GM10266 (cell line): ENCODE measurements around the gene SLCO4A1.

Source experiments
- DNase-seq: peaks from one replicate; pipeline ENCODE4 v3.0.0; 2012; ENCODE audit errors: extremely low spot score
- CTCF ChIP-seq: IDR thresholded peaks from 2 replicates; pipeline ENCODE4 v1.5.1; 2012; ENCODE audit warnings: mild to moderate bottlenecking, low read depth; ENCODE audit not compliant: control insufficient read depth, insufficient read depth; ENCODE audit errors: missing control alignments

SLCO4A1 gene

GRCh38 chr20:62597416-62598115 lies 44.7 kb upstream of the SLCO4A1 start:
- no peak for TF ChIP-seq CTCF

DNA sequence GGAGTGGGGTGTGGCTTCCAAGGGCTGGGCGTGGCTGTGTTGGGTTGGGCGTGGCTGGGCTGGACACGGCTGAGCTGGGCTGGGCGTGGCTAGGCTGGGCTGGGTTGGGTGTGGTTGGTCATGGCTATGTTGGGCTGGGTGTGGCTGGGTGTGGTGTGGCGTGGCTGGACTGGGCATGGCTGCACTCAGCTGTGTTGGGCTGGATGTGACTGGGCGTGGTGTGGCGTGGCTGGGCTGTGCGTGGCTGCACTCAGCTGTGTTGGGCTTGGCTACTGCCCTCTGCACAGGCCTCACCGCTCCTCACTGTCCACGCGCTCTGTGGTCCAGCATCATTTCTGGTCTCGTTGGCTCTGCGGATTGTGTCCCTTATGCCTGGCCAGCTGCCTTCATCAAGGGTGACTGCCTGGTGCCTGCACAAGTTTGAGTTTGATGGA lies 43.5 kb upstream of the SLCO4A1 start:
- no peak for DNase-seq

More at GRCh38 chr20:62597416-62598115, 44.7 kb upstream of the SLCO4A1 start:
- DNase-seq = no peak

DNA sequence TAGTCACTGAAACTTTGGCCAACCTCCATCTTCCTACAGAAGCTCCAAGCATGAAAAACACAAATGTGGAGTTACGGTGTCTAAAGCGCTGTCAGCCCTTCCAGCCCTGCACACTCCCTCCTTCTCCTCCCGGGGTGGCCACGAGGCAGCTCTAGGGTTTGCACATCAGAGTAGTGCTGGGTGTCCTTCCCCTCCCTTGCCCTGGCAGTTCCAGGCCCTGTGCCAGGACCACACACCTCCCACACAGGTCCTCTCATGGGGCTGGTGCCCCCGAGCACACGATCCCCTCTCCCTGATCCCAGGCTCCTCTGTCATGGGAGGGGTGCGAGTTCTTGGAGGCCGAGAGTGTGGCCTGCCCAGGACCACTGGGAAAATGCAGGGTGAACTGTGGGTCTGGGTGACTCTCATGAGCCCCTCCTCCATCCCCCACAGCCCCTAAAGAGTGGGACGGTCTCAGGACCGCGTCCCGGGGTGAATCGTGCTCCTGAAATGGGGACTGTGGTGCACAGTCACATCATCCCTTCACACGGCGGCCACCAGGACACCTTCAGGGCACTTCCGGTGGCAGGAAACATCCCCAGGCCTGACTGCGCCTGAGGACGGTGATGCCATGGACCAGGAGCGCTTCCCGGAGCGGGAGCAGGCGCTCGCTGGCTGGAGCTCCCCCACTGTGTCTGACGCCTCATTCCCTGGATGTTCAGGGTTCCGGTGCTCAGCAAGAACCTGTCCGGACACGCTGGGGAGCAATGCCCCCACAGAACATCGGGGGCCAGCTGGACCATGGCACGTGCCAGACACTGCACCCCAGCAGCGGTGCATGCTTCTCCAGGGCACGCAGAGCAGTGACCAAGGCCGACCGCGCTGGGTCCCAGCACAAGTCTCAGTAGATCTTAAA lies 42.8 kb upstream of the SLCO4A1 start:
- DNase-seq = no peak
- no peak for TF ChIP-seq CTCF

More for the DNA sequence above, 43.5 kb upstream of the SLCO4A1 start:
- TF ChIP-seq CTCF = no peak

GRCh38 chr20:62601172-62601571 lies 41.1 kb upstream of the SLCO4A1 start:
- DNase-seq = no peak
- no peak for TF ChIP-seq CTCF

GRCh38 chr20:62601714-62602113 lies 40.6 kb upstream of the SLCO4A1 start:
- no peak for DNase-seq
- TF ChIP-seq CTCF = no peak

- DNase-seq = no peak
These were observed 39.8 kb upstream of the SLCO4A1 start for GRCh38 chr20:62602550-62602949.

More at GRCh38 chr20:62602550-62602949, 39.8 kb upstream of the SLCO4A1 start:
- TF ChIP-seq CTCF = no peak
